ENCODE results near the gene EPB41L3.

EPB41L3 gene

DNA sequence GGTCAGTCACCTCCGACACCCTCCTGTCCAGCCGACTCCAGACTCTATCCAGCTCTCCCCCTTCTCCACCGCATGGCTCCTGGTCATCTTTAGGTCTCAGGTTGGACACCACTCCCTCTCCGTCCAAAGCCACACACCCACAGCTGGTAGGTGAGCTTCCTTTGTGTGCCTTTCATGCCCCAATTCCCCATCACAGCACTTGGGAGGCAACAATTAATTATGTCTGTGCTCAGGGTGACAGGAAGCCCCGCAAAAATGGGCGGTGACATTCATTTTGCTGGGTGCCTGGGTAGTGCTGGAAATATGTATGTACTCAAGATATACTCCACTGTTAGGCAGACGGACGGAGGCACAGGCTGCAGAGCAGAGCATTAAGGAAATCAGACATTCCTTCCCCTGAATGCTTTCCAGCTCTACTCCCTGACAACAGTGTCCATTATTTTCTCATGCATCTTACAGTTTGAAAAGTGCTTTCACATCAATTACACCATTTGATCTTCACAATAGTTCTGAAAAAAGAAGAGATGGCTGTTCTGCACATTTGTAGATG lies 13.1 kb downstream of the EPB41L3 start:
- H3K27ac ChIP-seq, result no peak overlapping the region
- no peak for TF ChIP-seq CTCF (conservative IDR thresholded peaks at IDR 0.05)

- no peak for TF ChIP-seq CTCF (conservative IDR thresholded peaks at IDR 0.05)
- H3K27ac ChIP-seq, result no peak overlapping the region
Observed at GRCh38 chr18:5529471-5529870, 14.3 kb downstream of the EPB41L3 start.

DNA sequence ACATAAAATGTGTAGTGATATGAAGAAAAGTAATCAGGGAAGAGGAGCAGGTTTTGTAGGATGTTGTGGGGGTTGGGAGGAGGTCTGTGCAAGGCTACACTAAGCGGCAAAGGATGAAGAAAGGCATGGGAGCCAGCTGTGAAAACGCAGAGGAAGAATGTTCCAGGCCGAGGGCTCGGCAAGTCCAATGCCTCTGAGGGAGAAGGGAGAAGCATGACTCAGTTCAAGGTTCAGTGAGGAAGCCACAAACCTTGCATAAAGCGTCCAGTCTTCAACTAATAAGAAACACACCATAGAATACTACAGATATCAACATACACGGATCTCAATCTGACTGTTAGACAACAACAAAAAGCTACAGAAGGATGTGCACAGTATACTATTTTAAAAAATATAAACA lies 16.2 kb downstream of the EPB41L3 start:
- no peak for TF ChIP-seq CTCF (conservative IDR thresholded peaks at IDR 0.05)
- H3K27ac ChIP-seq, result no peak overlapping the region

- no peak overlapping the region for H3K27ac ChIP-seq
- TF ChIP-seq CTCF (conservative IDR thresholded peaks at IDR 0.05), result no peak
Observed at GRCh38 chr18:5524660-5525059, 19.1 kb downstream of the EPB41L3 start.

DNA sequence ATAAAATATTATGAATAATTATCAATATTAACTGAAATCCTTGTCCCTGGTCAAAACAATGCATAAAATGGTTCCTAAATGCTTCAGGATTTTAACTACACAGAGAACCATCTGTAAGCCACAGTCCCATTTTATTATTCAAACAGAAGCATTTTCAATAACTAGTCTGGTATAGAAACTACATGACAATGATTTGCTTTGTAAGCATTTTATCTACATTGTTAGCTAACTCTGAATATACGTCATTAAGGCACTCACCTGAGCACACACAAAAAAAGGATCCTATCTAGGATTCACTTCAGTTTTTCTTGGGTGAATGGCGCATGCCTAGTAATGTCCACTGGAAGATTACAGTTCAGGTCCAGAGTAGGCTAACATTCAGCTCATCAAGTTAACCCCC lies 22.8 kb downstream of the EPB41L3 start:
- no peak overlapping the region for H3K27ac ChIP-seq
- TF ChIP-seq CTCF (conservative IDR thresholded peaks at IDR 0.05), result no peak

DNA sequence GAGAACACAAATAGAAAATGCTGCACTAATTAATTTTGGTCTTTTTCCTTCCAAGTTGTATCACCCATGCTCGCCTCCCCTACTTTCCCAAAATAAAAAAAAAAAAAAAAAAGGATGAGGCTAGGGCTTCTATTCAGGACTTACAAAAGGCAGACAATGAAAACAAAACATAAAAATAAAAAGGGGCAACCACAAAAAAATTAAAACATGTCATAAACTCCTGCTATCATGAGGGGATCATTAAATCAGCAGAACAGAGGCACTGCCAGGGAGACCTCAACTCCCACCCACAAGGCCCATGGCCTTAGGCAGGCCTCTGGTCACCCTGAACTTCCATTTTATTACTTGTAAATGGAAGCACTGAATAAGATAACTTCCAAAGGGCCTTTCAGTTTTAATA lies 23.3 kb downstream of the EPB41L3 start:
- no peak overlapping the region for H3K27ac ChIP-seq
- TF ChIP-seq CTCF (conservative IDR thresholded peaks at IDR 0.05), result no peak

DNA sequence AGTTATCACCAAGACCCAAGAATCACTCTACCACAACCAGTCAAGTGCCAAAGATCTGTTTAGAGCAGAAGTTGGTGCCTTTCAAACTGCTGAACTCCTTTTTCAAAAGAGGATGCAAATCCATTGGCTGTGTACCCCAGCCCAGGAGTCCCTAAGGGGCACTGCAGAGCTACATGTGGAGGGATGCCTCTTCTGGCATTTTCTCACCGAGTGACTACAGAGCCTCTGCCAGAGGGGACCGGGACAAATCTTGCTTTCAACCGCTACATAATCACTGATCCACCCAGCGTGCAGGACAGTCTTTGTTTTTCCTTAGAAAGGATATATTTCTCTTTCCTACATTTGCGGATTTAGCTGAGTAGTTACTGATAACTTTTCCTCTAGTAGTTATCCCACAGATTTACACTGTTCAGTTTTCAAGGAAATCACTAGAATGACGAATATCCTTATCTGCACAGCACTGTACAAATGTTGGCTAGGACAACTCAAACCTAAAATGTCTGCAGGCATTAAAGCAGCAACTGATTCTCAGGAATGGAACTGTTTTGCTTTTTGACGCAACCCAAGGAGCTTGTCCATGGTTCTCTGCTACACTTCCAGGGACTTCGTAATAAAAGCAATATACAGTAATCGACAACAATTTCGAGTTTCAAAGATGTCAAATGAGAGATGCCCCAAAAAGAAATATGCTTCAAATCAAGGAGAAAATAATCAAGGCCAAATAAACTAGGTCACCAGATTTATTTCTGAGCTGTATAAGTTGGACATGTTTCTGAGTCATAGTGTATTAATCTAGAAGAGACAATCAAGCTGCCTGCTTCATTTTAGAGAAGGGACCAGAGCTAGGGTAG lies 24.1 kb downstream of the EPB41L3 start:
- H3K27ac ChIP-seq, result no peak overlapping the region
- no peak for TF ChIP-seq CTCF (conservative IDR thresholded peaks at IDR 0.05)

Measured in VCaP (cell line).